Astrocyte (in vitro differentiated cells and primary cell): ENCODE data around the gene ANKIB1. TPM values are rescaled to one million over a fixed set of nuclear protein-coding genes. Genes with fewer than 3 reads are reported as not detected.
A peak's percentile ranks its signal among the peaks of the same experiment; 100 is the strongest.

Experiments
- DNase-seq: peaks from one replicate; pipeline ENCODE4 v3.0.0-alpha.2; 2010; ENCODE audit warnings: low read depth
- FAIRE-seq: peaks from 2 replicates; lab custom pipeline; 2011; peaks lifted over from hg19 to GRCh38; lab: Jason Lieb, UNC
- H2AFZ ChIP-seq: 2 replicates; pipeline ENCODE4 v1.6.0; 2012; ENCODE audit warnings: low read depth, low read length, inconsistent platforms
- H3K27ac ChIP-seq: 2 replicates; pipeline ENCODE4 v1.5.1; 2011; ENCODE audit warnings: low read depth, low read length, inconsistent platforms
- H3K27me3 ChIP-seq: 2 replicates; pipeline ENCODE4 v1.6.0; 2011; ENCODE audit warnings: low read length, inconsistent platforms; ENCODE audit not compliant: insufficient read depth
- H3K36me3 ChIP-seq: 2 replicates; pipeline ENCODE4 v1.5.1; 2011; ENCODE audit warnings: low read length, inconsistent platforms; ENCODE audit not compliant: insufficient read depth
- H3K4me1 ChIP-seq: 2 replicates; pipeline ENCODE4 v1.5.1; 2011; ENCODE audit warnings: low read length, inconsistent platforms; ENCODE audit not compliant: insufficient read depth
- H3K4me2 ChIP-seq: 2 replicates; pipeline ENCODE4 v1.6.0; 2012; ENCODE audit warnings: low read length, inconsistent platforms
- H3K4me3 ChIP-seq: 2 replicates; pipeline ENCODE4 v1.5.1; 2011; ENCODE audit warnings: low read depth, mild to moderate bottlenecking, low read length, inconsistent platforms; ENCODE audit not compliant: insufficient read depth
- H3K79me2 ChIP-seq: 2 replicates; pipeline ENCODE4 v1.6.0; 2012; ENCODE audit warnings: mild to moderate bottlenecking, low read length, inconsistent platforms; ENCODE audit not compliant: insufficient read depth
- H3K9ac ChIP-seq: 2 replicates; pipeline ENCODE4 v1.6.0; 2012; ENCODE audit warnings: mild to moderate bottlenecking, low read length, inconsistent platforms
- H3K9me3 ChIP-seq: 2 replicates; pipeline ENCODE4 v1.5.1; 2012; ENCODE audit warnings: low read depth, mild to moderate bottlenecking, low read length, inconsistent platforms; ENCODE audit not compliant: insufficient read depth
- H4K20me1 ChIP-seq: 2 replicates; pipeline ENCODE4 v1.6.0; 2012; ENCODE audit warnings: low read length, inconsistent platforms; ENCODE audit not compliant: insufficient read depth
- H3K27ac Mint-ChIP-seq: one replicate; pipeline ENCODE4 v1.8.0; 2021; ENCODE audit warnings: mild to moderate bottlenecking, mixed read lengths; ENCODE audit not compliant: unreplicated experiment
- H3K27me3 Mint-ChIP-seq: one replicate; pipeline ENCODE4 v1.8.0; 2021; ENCODE audit warnings: low read depth, mixed read lengths; ENCODE audit not compliant: unreplicated experiment
- H3K36me3 Mint-ChIP-seq: one replicate; pipeline ENCODE4 v1.8.0; 2021; ENCODE audit warnings: low read depth, mixed read lengths; ENCODE audit not compliant: unreplicated experiment
- H3K4me1 Mint-ChIP-seq: one replicate; pipeline ENCODE4 v1.8.0; 2021; ENCODE audit warnings: low read depth, mixed read lengths; ENCODE audit not compliant: unreplicated experiment
- H3K4me3 Mint-ChIP-seq: one replicate; pipeline ENCODE4 v1.8.0; 2021; ENCODE audit warnings: mild to moderate bottlenecking, moderate library complexity, mixed read lengths; ENCODE audit not compliant: unreplicated experiment
- H3K9me3 Mint-ChIP-seq: one replicate; pipeline ENCODE4 v1.8.0; 2021; ENCODE audit warnings: mild to moderate bottlenecking, mixed read lengths; ENCODE audit not compliant: unreplicated experiment
- EZH2 ChIP-seq: IDR thresholded peaks from 2 replicates; pipeline ENCODE4 v1.6.1; 2012; ENCODE audit warnings: mild to moderate bottlenecking, low read length, inconsistent platforms; ENCODE audit not compliant: insufficient read depth
- total RNA-seq: library from RNA; stranded (reverse); gene quantifications from 2 replicates; pipeline ENCODE4 v1.2.1, GENCODE V29; 2021
- TF ChIP-seq, protein P1 (sequence below): IDR thresholded peaks from 2 replicates; pipeline ENCODE4 v1.5.1; 2011; ENCODE audit warnings: low read depth, mild to moderate bottlenecking, inconsistent platforms, low read length, moderate library complexity; ENCODE audit not compliant: insufficient read depth

ANKIB1 gene
- total RNA-seq, 1 donor from 2014 or later: 83.3 TPM

DNA sequence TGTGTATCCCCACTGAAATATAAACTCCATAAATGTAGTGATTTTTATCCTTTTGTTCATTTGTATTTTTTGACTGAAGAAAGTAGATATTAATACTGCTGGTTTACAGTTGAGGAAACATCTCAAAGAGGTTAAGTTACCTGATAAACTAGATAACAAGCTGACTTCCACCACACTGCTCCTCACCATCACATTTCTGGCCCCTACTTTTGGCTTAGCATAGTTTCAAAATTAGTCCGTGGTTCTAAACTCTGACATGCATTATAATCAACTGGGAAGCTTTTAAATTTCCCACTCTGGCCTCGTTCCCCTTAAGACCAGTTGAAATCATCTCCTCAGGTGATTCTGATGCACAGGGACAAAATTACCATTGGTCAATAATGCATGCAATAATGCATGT lies 43.5 kb downstream of the ANKIB1 start:
- Mint-ChIP-seq H3K36me3 (no peaks in the 10 kb centered on the region), H3K9me3 (no peaks in the 10 kb centered on the region), H3K27ac (no peak overlapping the region), H3K4me1 (peaks cover 14% of the 10 kb centered on the region), H3K27me3 (no peaks in the 10 kb centered on the region), H3K4me3 (no peak overlapping the region)
- Histone ChIP-seq H3K9me3 (no peaks in the 10 kb centered on the region), H3K27ac (no peak overlapping the region), H3K9ac (no peak overlapping the region), H3K4me2 (no peak overlapping the region), H2AFZ (no peak overlapping the region), H3K27me3 (no peaks in the 10 kb centered on the region), H3K79me2 (peaks cover 74% of the 10 kb centered on the region), H3K4me3 (no peak overlapping the region), H4K20me1 (peaks cover 52% of the 10 kb centered on the region), H3K4me1 (no peaks in the 10 kb centered on the region), H3K36me3 (no peaks in the 10 kb centered on the region)
- FAIRE-seq (no peak), DNase-seq (no peak)
- TF ChIP-seq, protein P1, sequence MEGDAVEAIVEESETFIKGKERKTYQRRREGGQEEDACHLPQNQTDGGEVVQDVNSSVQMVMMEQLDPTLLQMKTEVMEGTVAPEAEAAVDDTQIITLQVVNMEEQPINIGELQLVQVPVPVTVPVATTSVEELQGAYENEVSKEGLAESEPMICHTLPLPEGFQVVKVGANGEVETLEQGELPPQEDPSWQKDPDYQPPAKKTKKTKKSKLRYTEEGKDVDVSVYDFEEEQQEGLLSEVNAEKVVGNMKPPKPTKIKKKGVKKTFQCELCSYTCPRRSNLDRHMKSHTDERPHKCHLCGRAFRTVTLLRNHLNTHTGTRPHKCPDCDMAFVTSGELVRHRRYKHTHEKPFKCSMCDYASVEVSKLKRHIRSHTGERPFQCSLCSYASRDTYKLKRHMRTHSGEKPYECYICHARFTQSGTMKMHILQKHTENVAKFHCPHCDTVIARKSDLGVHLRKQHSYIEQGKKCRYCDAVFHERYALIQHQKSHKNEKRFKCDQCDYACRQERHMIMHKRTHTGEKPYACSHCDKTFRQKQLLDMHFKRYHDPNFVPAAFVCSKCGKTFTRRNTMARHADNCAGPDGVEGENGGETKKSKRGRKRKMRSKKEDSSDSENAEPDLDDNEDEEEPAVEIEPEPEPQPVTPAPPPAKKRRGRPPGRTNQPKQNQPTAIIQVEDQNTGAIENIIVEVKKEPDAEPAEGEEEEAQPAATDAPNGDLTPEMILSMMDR: no peak
- no peak for TF ChIP-seq EZH2

DNA sequence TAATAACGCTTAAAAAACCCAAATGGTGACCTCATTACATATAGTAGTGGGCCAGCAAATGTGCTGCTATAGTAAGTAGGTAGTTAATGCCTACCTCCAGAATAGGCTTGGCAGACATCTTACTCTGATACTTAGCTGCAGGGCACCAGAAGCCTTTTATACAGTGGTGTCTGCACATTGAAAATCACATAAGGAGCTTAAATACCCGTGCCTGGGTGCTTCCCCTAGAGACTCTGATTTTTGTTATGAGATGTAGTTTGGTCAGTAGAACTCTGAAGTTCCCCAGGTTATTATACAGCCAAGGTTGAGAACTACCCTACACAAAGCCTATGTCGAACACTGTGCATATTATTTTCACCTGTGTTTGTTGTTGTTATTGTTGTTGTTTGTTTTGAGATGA lies 47.2 kb downstream of the ANKIB1 start:
- peaks cover 49% of the 10 kb centered on the region for H3K79me2 ChIP-seq
- H3K36me3 ChIP-seq: no peaks in the 10 kb centered on the region
- H3K27ac ChIP-seq: no peak overlapping the region
- FAIRE-seq (no peak), DNase-seq (no peak)
- no peak overlapping the region for H2AFZ ChIP-seq
- H3K9me3 Mint-ChIP-seq: no peaks in the 10 kb centered on the region
- no peak overlapping the region for H3K9ac ChIP-seq
- peaks cover 22% of the 10 kb centered on the region for H3K4me1 Mint-ChIP-seq
- H3K36me3 Mint-ChIP-seq: no peaks in the 10 kb centered on the region
- H3K4me1 ChIP-seq: no peaks in the 10 kb centered on the region
- no peak overlapping the region for H3K27ac Mint-ChIP-seq
- H3K27me3 Mint-ChIP-seq: no peaks in the 10 kb centered on the region
- no peak overlapping the region for H3K4me3 ChIP-seq
- H4K20me1 ChIP-seq: peaks cover 34% of the 10 kb centered on the region
- H3K4me2 ChIP-seq: no peak overlapping the region
- no peak overlapping the region for H3K4me3 Mint-ChIP-seq
- no peak for TF ChIP-seq EZH2
- TF ChIP-seq, protein P1: no peak
- no peaks in the 10 kb centered on the region for H3K9me3 ChIP-seq
- H3K27me3 ChIP-seq: no peaks in the 10 kb centered on the region

DNA sequence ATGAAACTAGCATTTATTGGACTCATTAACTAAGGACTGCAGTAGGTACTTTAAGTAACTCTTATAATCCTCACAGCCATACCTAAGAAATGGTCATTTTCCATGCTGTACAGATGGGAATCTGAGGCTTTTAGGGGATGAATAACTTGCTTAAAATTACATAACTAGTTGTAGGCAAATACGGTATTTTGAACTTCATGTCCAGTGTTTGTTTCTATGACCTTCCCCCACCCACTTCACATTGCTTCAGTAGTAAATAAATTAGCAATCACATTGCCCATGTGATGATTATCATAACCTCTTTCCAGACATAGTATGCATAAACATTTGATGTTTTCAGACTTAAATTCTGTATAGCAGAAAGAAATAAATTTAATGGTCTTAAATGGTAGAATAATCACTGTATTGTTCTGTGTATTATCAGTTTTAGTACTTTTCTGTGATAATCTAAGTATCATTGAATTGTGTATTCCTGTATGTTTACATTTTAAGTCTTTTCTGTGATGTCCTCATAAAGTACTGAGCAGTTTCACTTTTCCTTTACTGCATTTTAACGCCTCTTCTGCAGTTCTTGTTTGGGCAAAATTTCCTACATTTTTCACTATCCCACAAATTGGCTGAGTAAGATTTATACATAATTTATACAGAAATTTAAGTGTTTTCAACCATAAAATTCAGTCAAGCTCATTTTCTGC lies 48.3 kb downstream of the ANKIB1 start:
- no peaks in the 10 kb centered on the region for H3K36me3 ChIP-seq
- Mint-ChIP-seq H3K36me3 (no peaks in the 10 kb centered on the region), H3K27ac (no peak overlapping the region), H3K9me3 (no peaks in the 10 kb centered on the region), H3K4me3 (no peak overlapping the region), H3K4me1 (peaks cover 22% of the 10 kb centered on the region), H3K27me3 (no peaks in the 10 kb centered on the region)
- H3K4me3 ChIP-seq: no peak overlapping the region
- FAIRE-seq (no peak), DNase-seq (no peak)
- H3K27me3 ChIP-seq: no peaks in the 10 kb centered on the region
- H3K4me1 ChIP-seq: no peaks in the 10 kb centered on the region
- H3K9me3 ChIP-seq: no peaks in the 10 kb centered on the region
- no peak overlapping the region for H2AFZ ChIP-seq
- no peak overlapping the region for H3K27ac ChIP-seq
- H4K20me1 ChIP-seq: peaks cover 34% of the 10 kb centered on the region
- no peak for TF ChIP-seq EZH2
- TF ChIP-seq, protein P1: no peak
- H3K4me2 ChIP-seq: peak overlapping the region; percentile 2
- H3K9ac ChIP-seq: no peak overlapping the region
- H3K79me2 ChIP-seq: peaks cover 39% of the 10 kb centered on the region
